GM13977 (cell line): ENCODE results near the gene ANKRD40CL.

Experiments used
- DNase-seq: peaks from one replicate; pipeline ENCODE4 v3.0.0; 2012; ENCODE audit warnings: low spot score
- in situ Hi-C: fragments of 300-500 bp; cut with MboI; formaldehyde crosslinking; loops from one replicate; pipeline ENCODE4 v1.12.0; 2022; ENCODE audit warnings: low sequenced_read_pairs, low pct_unique_long_range_greater_than_20kb, mixed read lengths, inconsistent platforms; ENCODE audit not compliant: unreplicated experiment
- TF ChIP-seq, protein P1 (sequence below): IDR thresholded peaks from 2 replicates; pipeline ENCODE4 v1.5.1; 2012; ENCODE audit warnings: mild to moderate bottlenecking, control low read depth; ENCODE audit not compliant: insufficient read depth; ENCODE audit errors: extremely low read depth, missing control alignments

ANKRD40CL gene

DNA sequence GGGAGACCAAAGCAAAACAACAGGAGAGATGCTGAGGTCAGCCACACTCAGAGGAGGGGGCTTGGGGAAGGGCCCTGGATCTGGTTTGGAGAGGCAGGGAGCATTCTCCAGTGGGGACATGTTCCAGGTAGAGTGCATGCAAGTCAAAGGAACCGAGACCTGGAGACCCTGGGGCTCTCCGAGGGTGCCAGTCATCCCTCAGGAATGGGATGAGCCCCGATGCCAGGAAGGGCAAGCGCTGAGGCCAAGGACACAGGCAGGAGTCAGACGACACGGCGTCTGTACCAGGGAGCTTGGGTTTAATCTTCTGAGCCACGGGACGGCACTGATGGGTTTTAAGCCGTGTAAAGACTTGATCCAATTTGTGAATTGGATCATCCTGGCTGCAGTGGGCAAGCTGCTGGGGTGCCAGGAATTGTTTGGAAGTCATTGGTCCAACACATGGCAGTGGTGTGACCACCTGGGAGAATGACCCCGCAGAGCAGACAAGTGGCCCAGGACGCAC lies 32.9 kb upstream of the ANKRD40CL start:
- TF ChIP-seq, protein P1, sequence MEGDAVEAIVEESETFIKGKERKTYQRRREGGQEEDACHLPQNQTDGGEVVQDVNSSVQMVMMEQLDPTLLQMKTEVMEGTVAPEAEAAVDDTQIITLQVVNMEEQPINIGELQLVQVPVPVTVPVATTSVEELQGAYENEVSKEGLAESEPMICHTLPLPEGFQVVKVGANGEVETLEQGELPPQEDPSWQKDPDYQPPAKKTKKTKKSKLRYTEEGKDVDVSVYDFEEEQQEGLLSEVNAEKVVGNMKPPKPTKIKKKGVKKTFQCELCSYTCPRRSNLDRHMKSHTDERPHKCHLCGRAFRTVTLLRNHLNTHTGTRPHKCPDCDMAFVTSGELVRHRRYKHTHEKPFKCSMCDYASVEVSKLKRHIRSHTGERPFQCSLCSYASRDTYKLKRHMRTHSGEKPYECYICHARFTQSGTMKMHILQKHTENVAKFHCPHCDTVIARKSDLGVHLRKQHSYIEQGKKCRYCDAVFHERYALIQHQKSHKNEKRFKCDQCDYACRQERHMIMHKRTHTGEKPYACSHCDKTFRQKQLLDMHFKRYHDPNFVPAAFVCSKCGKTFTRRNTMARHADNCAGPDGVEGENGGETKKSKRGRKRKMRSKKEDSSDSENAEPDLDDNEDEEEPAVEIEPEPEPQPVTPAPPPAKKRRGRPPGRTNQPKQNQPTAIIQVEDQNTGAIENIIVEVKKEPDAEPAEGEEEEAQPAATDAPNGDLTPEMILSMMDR, result no peak
- no peak for DNase-seq
- in situ Hi-C loops, result no loop called here

DNA sequence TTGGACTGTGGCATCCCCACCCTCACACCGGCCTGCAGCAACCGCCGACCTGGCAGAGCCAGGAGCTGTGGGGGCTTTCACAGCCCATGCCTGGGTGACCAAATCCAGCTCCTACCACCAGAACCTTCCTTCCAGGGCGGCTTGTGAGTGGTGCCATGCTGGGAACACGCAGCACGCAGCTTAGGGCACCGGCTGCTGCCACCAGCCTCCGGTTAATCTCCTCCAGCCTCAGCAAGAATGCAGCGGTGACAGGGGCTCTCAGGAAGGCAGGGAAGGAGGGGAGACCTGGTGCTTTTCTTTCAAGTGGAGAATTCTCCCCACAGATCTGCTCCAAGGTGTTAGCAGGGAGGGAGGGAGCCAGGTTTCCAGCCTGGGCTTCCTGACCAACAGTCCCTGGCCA lies 32.3 kb upstream of the ANKRD40CL start:
- in situ Hi-C loops, result no loop called here
- TF ChIP-seq, protein P1, result no peak
- no peak for DNase-seq

DNA sequence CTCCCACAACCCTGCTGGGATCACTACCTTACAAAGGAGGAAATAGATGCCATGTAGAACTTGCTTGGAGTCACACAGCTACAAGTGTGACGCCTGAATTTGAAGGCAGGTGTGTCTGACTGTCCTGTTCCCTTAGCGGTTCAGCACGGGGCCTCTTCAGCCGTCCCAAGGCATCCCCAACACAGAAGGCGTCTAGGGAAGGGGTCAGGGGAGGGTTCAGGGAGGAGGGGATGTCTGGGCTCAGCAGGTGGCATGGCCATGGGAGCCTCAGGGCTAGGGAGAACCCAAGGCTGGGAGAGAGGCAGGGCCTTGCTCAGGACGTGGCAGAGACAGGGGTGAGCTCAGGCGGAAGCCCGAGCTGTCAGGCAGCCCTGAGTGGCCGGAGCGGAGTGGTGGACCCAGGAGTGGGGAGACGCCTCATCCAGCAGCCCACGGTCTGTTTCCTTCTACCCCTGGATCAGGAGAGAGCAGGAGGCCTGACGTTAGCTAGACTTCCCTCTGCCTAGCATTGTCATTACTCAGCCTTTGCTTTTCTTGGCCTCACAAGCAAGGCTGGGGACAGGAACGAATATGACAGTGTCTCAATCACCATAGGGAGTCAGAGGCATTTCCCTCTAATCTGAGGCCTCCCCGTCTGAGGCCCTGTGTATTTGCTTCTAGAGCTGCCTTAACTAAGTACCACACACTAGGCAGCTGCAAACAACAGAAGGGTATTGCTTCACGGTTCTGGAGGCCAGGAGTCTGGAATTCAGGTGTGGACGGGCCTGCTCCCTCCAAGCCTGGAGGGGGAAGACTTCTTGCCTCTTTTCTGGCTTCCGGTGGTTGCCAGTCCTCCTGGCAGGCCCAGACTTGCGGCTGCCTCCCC lies 31.3 kb upstream of the ANKRD40CL start:
- TF ChIP-seq, protein P1, result no peak
- in situ Hi-C loops, result no loop called here

DNA sequence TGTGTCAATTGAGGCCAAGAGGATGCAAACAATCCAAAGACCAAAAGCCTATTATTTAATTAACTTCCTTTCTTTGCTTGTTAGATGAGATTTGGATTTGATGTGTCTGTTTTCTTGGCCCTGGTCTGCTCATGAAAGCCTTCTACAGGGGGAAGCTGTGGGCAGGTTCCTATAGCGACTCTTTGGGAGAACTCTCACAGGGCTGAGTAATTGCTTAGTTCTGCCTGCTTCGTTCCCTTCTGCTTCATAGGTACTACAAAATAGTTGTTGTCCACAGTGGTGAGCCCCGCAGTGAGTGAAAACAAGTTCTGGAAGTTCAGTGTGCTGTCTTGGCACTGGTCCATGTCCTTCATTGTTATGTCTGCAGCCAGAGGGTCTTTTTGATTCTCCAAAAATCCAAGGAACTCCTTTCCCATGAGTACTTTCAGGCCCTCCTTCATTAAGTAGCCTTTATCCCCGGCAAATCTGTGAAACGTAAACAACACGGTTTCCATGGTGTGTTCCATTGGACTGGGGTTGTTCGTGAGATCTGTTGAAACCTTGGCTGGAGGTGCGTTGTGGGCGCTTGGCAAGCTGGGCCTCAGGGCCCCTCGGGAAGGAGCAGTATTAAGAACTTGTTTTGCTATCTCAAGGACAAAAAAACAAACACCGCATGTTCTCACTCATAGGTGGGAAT lies 30.0 kb upstream of the ANKRD40CL start:
- DNase-seq, result no peak
- TF ChIP-seq, protein P1, result no peak
- in situ Hi-C loops, result no loop called here

More for the DNA sequence above, 31.3 kb upstream of the ANKRD40CL start:
- no peak for DNase-seq

DNA sequence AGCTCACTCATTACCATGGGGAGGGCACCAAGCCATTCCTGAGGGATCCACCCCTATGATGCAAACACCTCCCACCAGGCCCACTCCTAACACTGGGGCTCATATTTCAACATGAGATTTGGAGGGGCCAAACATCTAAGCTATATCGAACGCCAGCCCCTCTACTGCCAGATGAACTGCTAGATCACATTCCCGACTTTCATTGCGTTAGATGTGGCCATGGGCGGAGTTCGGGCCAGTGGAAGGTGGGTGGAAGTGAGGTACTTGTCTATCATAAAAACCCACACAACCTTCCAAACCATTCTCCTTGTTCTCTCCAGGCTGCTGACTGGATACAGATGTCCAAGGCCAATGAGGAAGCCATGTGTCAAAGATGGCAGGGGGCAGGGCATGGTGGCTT lies 27.0 kb upstream of the ANKRD40CL start:
- TF ChIP-seq, protein P1, result no peak
- no peak for DNase-seq
- in situ Hi-C loops, result no loop called here

DNA sequence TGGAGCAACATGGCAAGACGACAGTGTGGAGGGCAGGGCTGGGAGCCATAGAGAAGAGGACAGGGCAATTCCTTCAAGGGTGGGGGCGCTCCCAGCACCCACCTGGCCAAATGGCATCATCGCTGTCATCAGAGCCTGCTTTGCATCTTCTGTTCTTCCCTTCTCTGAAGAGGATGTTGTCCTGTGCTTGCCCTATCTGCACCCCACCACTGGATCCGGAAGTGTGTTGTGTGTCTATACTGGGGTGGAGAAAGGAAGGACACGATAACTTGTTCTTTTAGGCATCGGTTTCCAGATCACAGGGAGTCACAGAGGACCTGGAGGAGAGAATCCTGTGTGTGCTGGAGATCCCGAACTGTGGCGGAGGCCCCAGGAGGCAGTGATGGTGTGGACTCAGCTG lies 25.7 kb upstream of the ANKRD40CL start:
- TF ChIP-seq, protein P1, result no peak
- in situ Hi-C loops, result no loop called here
- no peak for DNase-seq
